Non-pigmented ciliary epithelial cell (primary cell): Measurements from ENCODE around the gene LTBR.
A peak's percentile ranks its signal among the peaks of the same experiment; 100 is the strongest.
"Not testable (repeated sequence)": the region's sequence is repeated elsewhere in the genome, so short reads cannot be mapped to it uniquely, and the experiment has no call there.

Source experiments
- DNase-seq: peaks from one replicate; pipeline ENCODE4 v3.0.0-alpha.2; 2010; ENCODE audit warnings: low read depth

The LTBR gene

GRCh38 chr12:6383572-6384498, at the start of gene LTBR:
TSS of gene LTBR (plus strand) at chr12:6384162. CDS start at chr12:6384359, 197 bp downstream.
- DNase-seq: no peak

- no peak for DNase-seq
These were observed 49.6 kb upstream of the LTBR start for GRCh38 chr12:6334359-6334758.

GRCh38 chr12:6334940-6335450, 49.0 kb upstream of the LTBR start:
- no peak for DNase-seq

- DNase-seq: peak; percentile 60
These were observed 48.4 kb upstream of the LTBR start for GRCh38 chr12:6335451-6336078.

- DNase-seq: peak; percentile 99
These were observed 47.7 kb upstream of the LTBR start for GRCh38 chr12:6336079-6336888.

- DNase-seq: no peak
These were observed 46.8 kb upstream of the LTBR start for GRCh38 chr12:6336889-6337853.

GRCh38 chr12:6337958-6338433, 46.0 kb upstream of the LTBR start:
- no peak for DNase-seq

GRCh38 chr12:6338536-6338935, 45.4 kb upstream of the LTBR start:
- not testable (repeated sequence) for DNase-seq

GRCh38 chr12:6338955-6339354, 45.0 kb upstream of the LTBR start:
- DNase-seq: no peak

- DNase-seq: no peak
These were observed 43.8 kb upstream of the LTBR start for GRCh38 chr12:6340032-6340638.

GRCh38 chr12:6340745-6341416, 43.1 kb upstream of the LTBR start:
- DNase-seq: no peak

- no peak for DNase-seq
These were observed 42.4 kb upstream of the LTBR start, which contains the start of gene TNFRSF1A for GRCh38 chr12:6341417-6342139. TSS of gene TNFRSF1A (minus strand) at chr12:6342076. CDS start at chr12:6341814, 262 bp downstream.

- DNase-seq: no peak
These were observed 41.6 kb upstream of the LTBR start for GRCh38 chr12:6342140-6342889.

GRCh38 chr12:6343518-6343917, 40.4 kb upstream of the LTBR start:
- no peak for DNase-seq

GRCh38 chr12:6344101-6344660, 39.8 kb upstream of the LTBR start:
- not testable (repeated sequence) for DNase-seq

- DNase-seq: peak; percentile 91
These were observed 38.5 kb upstream of the LTBR start for GRCh38 chr12:6345319-6346091.

- no peak for DNase-seq
These were observed 37.6 kb upstream of the LTBR start for GRCh38 chr12:6346235-6346832.
